ENCODE data around the gene MYO7A.

The MYO7A gene

GRCh38 chr11:77181799-77182541, 53.9 kb downstream of the MYO7A start:
- no peak for TF ChIP-seq CTCF (IDR thresholded peaks at IDR 0.05)
- TF ChIP-seq ZFX (IDR thresholded peaks at IDR 0.05; ENCODE audit: borderline replicate concordance), result no peak
- no peak overlapping the region for H3K27ac ChIP-seq

- TF ChIP-seq CTCF (IDR thresholded peaks at IDR 0.05), result no peak
- no peak for TF ChIP-seq ZFX (IDR thresholded peaks at IDR 0.05; ENCODE audit: borderline replicate concordance)
Observed at GRCh38 chr11:77182542-77183430, 54.7 kb downstream of the MYO7A start.

GRCh38 chr11:77183431-77183984, 55.5 kb downstream of the MYO7A start:
- TF ChIP-seq ZFX (IDR thresholded peaks at IDR 0.05; ENCODE audit: borderline replicate concordance) (no peak), CTCF (IDR thresholded peaks at IDR 0.05) (no peak)
- no peak overlapping the region for H3K27ac ChIP-seq

More at GRCh38 chr11:77182542-77183430, 54.7 kb downstream of the MYO7A start:
- H3K27ac ChIP-seq, result no peak overlapping the region

- TF ChIP-seq CTCF (IDR thresholded peaks at IDR 0.05), result no peak
- no peak for TF ChIP-seq ZFX (IDR thresholded peaks at IDR 0.05; ENCODE audit: borderline replicate concordance)
- H3K27ac ChIP-seq, result no peak overlapping the region
Observed at GRCh38 chr11:77184136-77184860, 56.3 kb downstream of the MYO7A start.

- TF ChIP-seq CTCF (IDR thresholded peaks at IDR 0.05) (no peak), ZFX (IDR thresholded peaks at IDR 0.05; ENCODE audit: borderline replicate concordance) (no peak)
Observed at GRCh38 chr11:77186302-77186701, 58.3 kb downstream of the MYO7A start.

GRCh38 chr11:77187111-77187750, 59.2 kb downstream of the MYO7A start:
- no peak for TF ChIP-seq ZFX (IDR thresholded peaks at IDR 0.05; ENCODE audit: borderline replicate concordance)
- TF ChIP-seq CTCF (IDR thresholded peaks at IDR 0.05), result no peak
- no peak overlapping the region for H3K27ac ChIP-seq

More at GRCh38 chr11:77186302-77186701, 58.3 kb downstream of the MYO7A start:
- no peak overlapping the region for H3K27ac ChIP-seq
